GM19043 (cell line): ENCODE measurements around the gene PTPRZ1.

ENCODE experiments used
- ATAC-seq: cut with Tn5 transposase; IDR thresholded peaks from one replicate; pipeline ENCODE4 v1.9.1; 2021; ENCODE audit warnings: low read depth; ENCODE audit not compliant: unreplicated experiment

Gene PTPRZ1

GRCh38 chr7:122100021-122100420, 227.1 kb downstream of the PTPRZ1 start:
- ATAC-seq: no peak

- ATAC-seq: no peak
Measured at GRCh38 chr7:122103064-122103463, 230.1 kb downstream of the PTPRZ1 start.
